ENCODE results near the gene TRIM16.

The TRIM16 gene

GRCh38 chr17:15663691-15664090 is 20.4 kb downstream of the TRIM16 start:
- TF ChIP-seq, protein P1, sequence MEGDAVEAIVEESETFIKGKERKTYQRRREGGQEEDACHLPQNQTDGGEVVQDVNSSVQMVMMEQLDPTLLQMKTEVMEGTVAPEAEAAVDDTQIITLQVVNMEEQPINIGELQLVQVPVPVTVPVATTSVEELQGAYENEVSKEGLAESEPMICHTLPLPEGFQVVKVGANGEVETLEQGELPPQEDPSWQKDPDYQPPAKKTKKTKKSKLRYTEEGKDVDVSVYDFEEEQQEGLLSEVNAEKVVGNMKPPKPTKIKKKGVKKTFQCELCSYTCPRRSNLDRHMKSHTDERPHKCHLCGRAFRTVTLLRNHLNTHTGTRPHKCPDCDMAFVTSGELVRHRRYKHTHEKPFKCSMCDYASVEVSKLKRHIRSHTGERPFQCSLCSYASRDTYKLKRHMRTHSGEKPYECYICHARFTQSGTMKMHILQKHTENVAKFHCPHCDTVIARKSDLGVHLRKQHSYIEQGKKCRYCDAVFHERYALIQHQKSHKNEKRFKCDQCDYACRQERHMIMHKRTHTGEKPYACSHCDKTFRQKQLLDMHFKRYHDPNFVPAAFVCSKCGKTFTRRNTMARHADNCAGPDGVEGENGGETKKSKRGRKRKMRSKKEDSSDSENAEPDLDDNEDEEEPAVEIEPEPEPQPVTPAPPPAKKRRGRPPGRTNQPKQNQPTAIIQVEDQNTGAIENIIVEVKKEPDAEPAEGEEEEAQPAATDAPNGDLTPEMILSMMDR (IDR thresholded peaks at IDR 0.05; ENCODE audit: insufficient read depth, low read length, missing control alignments) = no peak
- ChIA-PET CTCF (no interaction called here), POLR2A (no interaction called here)
- no peak for DNase-seq (ENCODE audit: low read depth, low spot score)
- no peak overlapping the region for H3K4me3 ChIP-seq (ENCODE audit: low read depth, low read length)

DNA sequence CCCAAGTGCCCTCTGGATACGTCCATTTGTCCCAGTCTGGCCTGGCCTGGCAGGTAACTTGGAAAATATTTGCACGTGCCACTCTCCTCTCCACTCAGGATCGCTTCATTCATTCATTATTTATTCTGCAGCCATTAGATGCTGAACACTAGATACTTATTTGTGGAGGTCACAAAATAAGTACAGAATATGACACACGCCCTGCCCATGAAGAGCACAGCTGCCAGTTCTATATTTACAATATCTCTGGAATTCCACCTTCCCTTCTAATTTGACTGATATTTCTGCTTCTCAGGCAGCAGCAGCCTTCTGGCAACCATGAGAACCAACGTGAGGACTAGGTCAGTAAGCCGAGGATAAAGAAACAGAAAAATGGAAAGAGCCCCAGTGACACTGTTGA is 20.9 kb downstream of the TRIM16 start:
- CTCF ChIA-PET = no interaction called here
- POLR2A ChIA-PET = no interaction called here
- TF ChIP-seq, protein P1 (IDR thresholded peaks at IDR 0.05; ENCODE audit: insufficient read depth, low read length, missing control alignments) = no peak
- no peak for DNase-seq (ENCODE audit: low read depth, low spot score)
- H3K4me3 ChIP-seq (ENCODE audit: low read depth, low read length) = no peak overlapping the region

- ChIA-PET POLR2A (no interaction called here), CTCF (no interaction called here)
- TF ChIP-seq, protein P1 (IDR thresholded peaks at IDR 0.05; ENCODE audit: insufficient read depth, low read length, missing control alignments) = no peak
- no peak for DNase-seq (ENCODE audit: low read depth, low spot score)
- no peak overlapping the region for H3K4me3 ChIP-seq (ENCODE audit: low read depth, low read length)
Measured at GRCh38 chr17:15662681-15663080, 21.4 kb downstream of the TRIM16 start.

- DNase-seq (ENCODE audit: low read depth, low spot score) = no peak
- CTCF ChIA-PET = no interaction called here
- no peak overlapping the region for H3K4me3 ChIP-seq (ENCODE audit: low read depth, low read length)
- TF ChIP-seq, protein P1 (IDR thresholded peaks at IDR 0.05; ENCODE audit: insufficient read depth, low read length, missing control alignments) = no peak
- POLR2A ChIA-PET = no interaction called here
Measured at GRCh38 chr17:15660077-15660476, 24.0 kb downstream of the TRIM16 start.

DNA sequence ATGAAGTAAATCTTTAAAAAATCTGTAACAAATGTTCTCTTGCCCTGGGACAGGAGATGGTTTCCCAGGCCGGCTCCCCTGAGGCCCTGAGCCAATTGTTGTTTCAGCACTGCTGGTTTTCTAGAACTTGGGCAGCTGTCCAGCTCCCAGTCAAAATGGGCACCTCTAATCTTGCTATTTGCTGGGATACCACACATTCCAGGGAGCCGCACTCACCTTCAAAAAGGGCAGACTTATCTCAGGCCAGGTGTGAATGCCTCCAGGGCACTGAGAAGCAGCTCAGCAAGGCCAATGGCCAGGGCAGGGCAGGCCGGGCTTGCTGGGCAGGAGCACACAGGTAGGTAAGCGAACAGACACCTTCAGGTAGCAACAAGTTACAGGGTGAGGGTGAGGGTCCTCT is 24.4 kb downstream of the TRIM16 start:
- no peak overlapping the region for H3K4me3 ChIP-seq (ENCODE audit: low read depth, low read length)
- ChIA-PET POLR2A (no interaction called here), CTCF (no interaction called here)
- no peak for DNase-seq (ENCODE audit: low read depth, low spot score)
- TF ChIP-seq, protein P1 (IDR thresholded peaks at IDR 0.05; ENCODE audit: insufficient read depth, low read length, missing control alignments) = no peak

- H3K4me3 ChIP-seq (ENCODE audit: low read depth, low read length) = no peak overlapping the region
- CTCF ChIA-PET = no interaction called here
- TF ChIP-seq, protein P1 (IDR thresholded peaks at IDR 0.05; ENCODE audit: insufficient read depth, low read length, missing control alignments) = no peak
- POLR2A ChIA-PET = no interaction called here
- DNase-seq (ENCODE audit: low read depth, low spot score) = no peak
Measured at GRCh38 chr17:15659236-15659635, 24.9 kb downstream of the TRIM16 start.

Data from AG04449 (cell line).